Measurements from ENCODE around the gene PRKCH. TPM values are rescaled to one million over a fixed set of nuclear protein-coding genes. Genes with fewer than 3 reads are reported as not detected.

The PRKCH gene
- total RNA-seq, 1 experiment from 2014 or later, result 5.2 TPM

GRCh38 chr14:61426048-61426447, 104.7 kb downstream of the PRKCH start:
- Histone ChIP-seq H3K14ac (ENCODE audit: insufficient read depth, low read length) (no peak overlapping the region), H2BK12ac (ENCODE audit: insufficient read length, low read depth, low read length) (no peak overlapping the region), H3K9me3 (ENCODE audit: control insufficient read depth, low read depth, low read length) (no peaks in the 10 kb centered on the region), H4K5ac (ENCODE audit: insufficient read length, low read depth, low read length) (no peak overlapping the region), H3K23me2 (ENCODE audit: insufficient read length, low read depth, low read length, poor library complexity, severe bottlenecking) (no peaks in the 10 kb centered on the region), H2AFZ (ENCODE audit: low read length) (no peak overlapping the region), H2BK5ac (ENCODE audit: insufficient read length, low read length) (no peak overlapping the region), H4K8ac (replicated peaks; ENCODE audit: insufficient read length, low read depth, low read length) (no peak overlapping the region), H4K20me1 (ENCODE audit: control insufficient read depth, insufficient read depth, insufficient read length) (peaks cover 2% of the 10 kb centered on the region), H2BK15ac (ENCODE audit: low read depth, low read length) (no peak overlapping the region), H3K4ac (ENCODE audit: low read depth, low read length) (no peak overlapping the region), H3K27ac (ENCODE audit: insufficient read length, low read depth, low read length) (no peak overlapping the region), H3K4me1 (ENCODE audit: insufficient read depth, low read length) (no peaks in the 10 kb centered on the region; the same call in 1 of the 2 replicates), H3K18ac (ENCODE audit: insufficient read length, low read depth, low read length) (no peak overlapping the region), H2BK20ac (ENCODE audit: low read depth, low read length, poor library complexity, severe bottlenecking) (no peak overlapping the region), H3K23ac (ENCODE audit: insufficient read length, low read depth, low read length) (no peak overlapping the region), H3K9ac (ENCODE audit: extremely low read depth, insufficient read length, low read length) (no peak overlapping the region), H3K27me3 (ENCODE audit: insufficient read depth, low read length) (no peaks in the 10 kb centered on the region), H2AK5ac (ENCODE audit: insufficient read length, low read length) (no peak overlapping the region), H3K56ac (ENCODE audit: insufficient read length, low read depth, low read length) (no peak overlapping the region), H3K79me1 (ENCODE audit: insufficient read depth, low read depth, low read length, poor library complexity, severe bottlenecking) (no peaks in the 10 kb centered on the region), H3K4me2 (ENCODE audit: insufficient read depth, insufficient read length, low read length) (no peak overlapping the region), H3T11ph (ENCODE audit: low read length) (no peak overlapping the region), H3K79me2 (ENCODE audit: insufficient read depth, low read length) (no peaks in the 10 kb centered on the region), H4K91ac (ENCODE audit: insufficient read length, low read depth, low read length) (no peak overlapping the region), H2BK120ac (ENCODE audit: low read depth, low read length, poor library complexity, severe bottlenecking) (no peak overlapping the region)
- Mint-ChIP-seq H3K27me3 (ENCODE audit: low read depth) (no peaks in the 10 kb centered on the region), H3K27ac (no peak overlapping the region), H3K9me3 (peaks cover 15 to 17% of the 10 kb centered on the region in 2 experiments; a peak in 4 of 5 replicates), H3K4me3 (no peak overlapping the region), H3K4me1 (peaks cover 30% of the 10 kb centered on the region in 2 experiments), H3K36me3 (ENCODE audit: insufficient read depth in 1 of 3, low read depth in 3 of 3) (peaks cover 9 to 17% (median 10%) of the 10 kb centered on the region in 3 experiments; a peak in 6 of 7 replicates)
- TF ChIP-seq CTCF (conservative IDR thresholded peaks at IDR 0.05), result no peak
- no peak for DNase-seq
- no CpG with 5 or more reads among the region's 1 CpG for WGBS (ENCODE audit: extremely low coverage, insufficient read length, low lambda C conversion rate)
